Anterior cingulate cortex (tissue), 58 donors: ENCODE results near the gene NUP210.
A peak's percentile ranks its signal among the peaks of the same experiment; 100 is the strongest.

Experiments used
- DNase-seq, 58 donors: peaks; one replicate each; lab custom pipeline; 2025; lab: John Stamatoyannopoulos, UW

NUP210 gene

DNA sequence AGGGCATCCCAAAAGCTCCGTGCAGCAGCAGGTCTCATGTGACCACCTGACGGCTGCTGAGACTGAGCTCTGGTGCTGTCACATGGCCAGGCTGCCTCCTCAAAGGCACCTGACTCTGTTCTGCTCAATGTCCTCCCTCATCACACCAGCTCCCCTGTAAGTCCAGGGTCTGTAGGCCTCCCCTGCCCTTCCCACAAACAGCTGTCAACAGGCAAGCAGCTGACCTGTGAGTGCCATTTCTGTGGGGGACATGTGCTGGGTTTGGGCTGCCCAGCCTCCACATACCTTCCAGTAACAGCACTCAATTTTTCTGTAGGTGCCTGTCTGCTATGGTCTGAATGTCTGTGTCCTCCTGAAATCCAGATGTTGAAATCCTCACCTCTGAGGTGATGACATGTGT, 11.2 kb downstream of the NUP210 start:
- no peak for DNase-seq

- DNase-seq = no peak
These were observed 12.2 kb downstream of the NUP210 start for GRCh38 chr3:13407926-13408325.

- no peak for DNase-seq
These were observed 12.6 kb downstream of the NUP210 start for GRCh38 chr3:13407475-13407874.

DNA sequence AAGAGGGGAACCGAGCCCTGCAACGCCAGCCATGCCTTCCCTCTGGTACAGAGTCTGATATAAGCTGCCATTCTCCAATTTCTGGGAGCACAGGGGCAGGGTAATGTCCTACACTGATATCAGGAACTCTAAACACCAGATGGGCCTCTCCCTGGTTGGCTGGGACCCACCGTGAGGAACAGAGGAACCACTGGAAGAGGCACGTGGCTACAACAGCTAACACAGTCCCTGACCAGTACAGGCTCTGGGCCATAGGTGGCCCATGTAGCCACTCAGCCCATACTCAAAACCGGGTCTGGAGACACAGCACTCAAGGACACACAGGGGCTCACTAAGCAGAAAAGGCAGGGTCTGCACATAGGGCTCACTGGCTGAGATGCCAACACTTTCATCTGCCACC, 13.9 kb downstream of the NUP210 start:
- DNase-seq = no peak

DNA sequence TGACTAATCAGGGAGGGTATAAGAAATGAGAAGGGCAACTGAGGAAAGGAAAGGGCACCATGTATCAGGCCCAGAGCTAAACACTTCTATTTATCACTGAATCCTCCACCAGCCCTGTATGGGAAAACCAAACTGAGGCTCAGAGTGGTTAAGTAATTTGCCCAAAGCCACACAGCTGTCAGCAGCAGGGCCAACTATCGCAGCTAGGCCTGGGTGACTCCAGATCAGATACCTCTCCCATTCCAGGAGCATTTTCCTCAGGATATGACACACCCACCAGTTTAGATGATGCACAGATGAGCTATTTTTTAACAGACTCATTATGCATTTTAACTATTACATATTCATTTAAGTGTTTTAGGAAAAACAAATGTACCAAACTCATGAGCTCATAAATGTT, 14.5 kb downstream of the NUP210 start:
- DNase-seq = no peak

DNA sequence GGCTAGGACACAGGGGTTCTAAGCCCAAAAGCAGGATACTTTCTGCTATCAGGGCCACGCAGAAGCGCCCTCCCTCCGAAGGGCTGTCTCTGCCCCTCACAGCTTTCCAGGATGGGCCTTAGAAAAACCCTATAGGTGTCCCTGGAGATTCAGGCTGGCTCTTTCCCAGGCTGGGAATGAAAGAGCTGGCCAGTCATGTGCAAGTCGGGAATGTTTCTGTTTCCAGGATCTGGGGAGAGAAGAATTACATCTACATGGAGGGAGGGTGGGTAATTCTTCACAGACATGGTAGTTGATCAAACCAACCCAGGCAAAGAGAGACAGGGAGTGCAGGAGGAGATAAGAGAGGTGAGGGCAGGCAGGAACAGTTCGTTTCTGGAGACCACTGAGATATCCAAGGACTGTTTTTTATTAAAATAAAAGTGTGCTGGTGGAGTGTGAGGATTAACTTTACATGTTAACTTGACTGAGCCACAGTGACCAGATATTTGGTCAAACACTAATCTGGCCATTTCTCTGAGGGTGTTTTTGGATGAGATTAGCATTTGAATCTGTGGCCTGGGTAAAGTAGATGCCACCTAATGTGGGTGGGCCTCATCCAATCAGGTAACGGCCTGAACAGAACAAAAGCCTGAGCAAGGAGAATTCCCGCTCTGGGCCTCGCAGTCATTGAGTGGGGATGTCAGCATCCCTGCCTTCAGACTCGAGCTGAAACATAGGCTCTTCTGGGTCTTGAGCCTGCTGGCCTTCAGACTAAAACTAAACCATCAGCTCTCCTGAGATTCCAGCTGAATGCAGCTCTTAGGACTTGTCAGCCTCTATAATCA, 15.3 kb downstream of the NUP210 start:
- no peak for DNase-seq

GRCh38 chr3:13403847-13404246, 16.3 kb downstream of the NUP210 start:
- DNase-seq = no peak

DNA sequence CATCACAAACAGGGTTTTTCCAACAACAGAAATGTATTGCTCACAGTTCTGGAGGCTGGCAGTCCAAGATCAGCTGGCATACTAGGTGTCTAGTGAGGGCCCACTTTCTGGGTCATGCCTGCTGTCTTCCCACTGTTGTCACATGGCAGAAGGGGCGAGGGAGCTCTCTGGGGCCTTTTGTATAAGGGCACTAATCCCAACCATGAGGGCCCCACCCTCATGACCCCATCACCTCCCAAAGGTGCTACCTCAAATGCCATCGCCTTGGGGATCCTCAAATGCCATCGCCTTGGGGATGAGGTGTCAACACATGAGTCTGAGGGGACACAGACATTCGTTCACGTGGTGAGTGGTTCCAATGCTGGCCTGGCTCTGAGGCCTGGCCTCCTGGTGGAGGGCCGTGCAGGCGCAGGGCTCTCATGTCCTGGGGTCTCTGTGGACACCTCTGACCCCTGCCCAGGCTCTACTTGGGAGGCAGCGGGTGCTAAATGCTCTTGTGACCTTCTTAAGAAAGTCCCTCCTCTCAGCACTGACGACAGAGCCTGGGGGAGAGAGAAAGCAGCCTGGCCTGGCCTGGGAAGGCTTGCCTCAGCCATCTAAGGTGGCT, 16.8 kb downstream of the NUP210 start:
- DNase-seq = no peak

DNA sequence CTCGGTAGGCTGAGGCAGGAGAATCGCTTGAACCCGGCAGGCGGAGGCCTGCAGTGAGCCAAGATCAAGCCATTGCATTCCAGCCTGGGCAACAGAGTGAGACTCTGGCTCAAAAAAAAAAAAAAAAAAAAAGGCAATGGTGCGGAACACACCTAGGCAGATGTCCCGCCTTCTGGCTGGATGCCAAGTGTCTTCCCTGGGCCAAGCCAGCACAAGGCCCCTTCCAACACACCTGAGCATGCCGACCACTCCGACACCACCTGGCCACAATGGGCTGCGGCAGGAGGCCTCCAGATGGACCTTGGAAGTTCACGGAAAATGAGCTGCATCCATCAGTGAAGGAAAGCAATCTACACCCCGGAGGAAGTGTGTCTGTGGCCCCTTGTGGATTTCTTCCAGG, 19.0 kb downstream of the NUP210 start:
- no peak for DNase-seq

GRCh38 chr3:13400114-13400673, 19.9 kb downstream of the NUP210 start:
- DNase-seq = no peak

DNA sequence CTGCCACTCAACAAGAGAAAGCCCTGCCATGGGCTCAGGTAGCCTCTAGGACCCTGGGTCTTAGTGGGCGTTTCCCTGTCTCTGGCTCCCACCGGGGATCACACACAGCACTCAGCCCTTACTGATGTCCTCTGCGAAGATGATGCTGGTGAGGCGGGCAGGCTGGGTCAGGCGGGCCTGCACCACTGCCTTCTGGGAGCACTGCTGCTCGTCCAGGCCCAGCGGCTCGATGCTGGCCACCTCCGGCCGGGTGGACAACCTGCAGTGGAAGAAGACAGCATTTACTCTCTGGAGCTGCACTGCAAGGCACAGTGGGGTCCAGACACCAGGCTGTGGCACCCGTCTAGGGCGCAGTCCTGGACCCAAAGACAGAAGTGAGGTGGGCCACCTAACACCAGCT, 20.5 kb downstream of the NUP210 start:
- no peak for DNase-seq

- no peak for DNase-seq
These were observed 22.8 kb downstream of the NUP210 start for GRCh38 chr3:13397316-13397715.

DNA sequence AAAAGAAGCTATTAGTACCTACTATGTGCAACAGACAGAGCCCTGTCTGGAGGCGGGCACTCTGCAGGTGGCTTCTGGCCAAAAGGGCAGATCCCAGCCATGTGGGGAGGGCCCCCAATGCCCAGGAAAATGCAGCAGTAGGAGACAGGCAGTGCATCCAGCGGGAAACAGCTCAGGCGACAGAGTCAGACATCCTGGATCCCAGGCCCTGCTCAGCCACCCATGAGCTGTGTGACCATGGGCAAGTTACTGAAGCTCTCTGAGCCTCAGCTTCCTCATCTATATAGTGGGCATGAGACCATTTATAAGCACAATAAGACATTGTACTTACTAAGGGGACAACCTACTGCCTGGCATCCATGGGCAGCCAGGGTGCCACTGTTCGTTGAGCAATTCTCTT, 25.8 kb downstream of the NUP210 start:
- DNase-seq = no peak

DNA sequence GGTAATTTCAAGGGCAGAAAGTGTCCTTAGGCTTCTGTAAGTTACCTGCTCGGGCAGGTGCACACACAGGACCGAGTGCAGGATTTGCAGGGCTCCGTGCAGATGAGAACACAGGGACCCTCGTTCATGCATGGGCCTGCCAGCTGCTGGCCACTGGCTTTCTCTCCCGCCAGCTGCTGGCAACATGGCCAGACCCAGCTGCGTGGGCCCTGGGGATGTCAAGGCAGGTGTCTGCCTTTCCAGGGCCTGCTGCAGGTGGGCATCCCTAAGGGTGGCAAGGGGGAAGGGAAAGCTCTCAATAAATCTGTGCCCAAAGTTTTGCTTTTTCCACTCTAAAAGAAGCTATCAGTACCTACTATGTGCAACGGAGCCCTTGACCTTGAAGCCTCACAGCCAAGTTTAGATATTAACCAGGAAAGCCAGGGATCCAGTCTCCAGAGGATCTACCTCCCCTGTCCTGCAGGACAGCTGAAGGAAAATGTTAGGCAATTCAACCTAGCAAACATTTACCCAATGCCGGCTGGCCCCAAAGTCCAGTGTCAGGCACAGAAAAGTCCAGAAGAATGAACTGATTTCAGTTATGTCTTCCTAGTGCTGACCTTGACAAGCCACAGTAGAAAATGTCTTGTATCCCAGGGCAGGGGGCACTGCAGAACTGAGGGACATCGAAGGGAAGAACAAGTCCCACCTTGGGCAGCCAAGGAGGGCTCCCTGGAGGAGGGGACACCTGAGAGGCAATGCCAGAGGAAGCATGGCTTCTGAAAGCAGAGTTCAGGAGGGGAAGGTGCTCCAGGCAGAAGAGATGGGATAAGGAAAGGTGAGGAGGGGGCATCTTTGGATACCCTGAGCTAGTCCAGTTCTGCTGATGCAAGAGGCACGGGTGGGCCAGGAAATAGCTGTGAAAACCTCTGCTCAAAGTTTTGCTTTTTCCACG, 26.4 kb downstream of the NUP210 start:
- DNase-seq = no peak

GRCh38 chr3:13391308-13391707, 28.8 kb downstream of the NUP210 start:
- DNase-seq = no peak

DNA sequence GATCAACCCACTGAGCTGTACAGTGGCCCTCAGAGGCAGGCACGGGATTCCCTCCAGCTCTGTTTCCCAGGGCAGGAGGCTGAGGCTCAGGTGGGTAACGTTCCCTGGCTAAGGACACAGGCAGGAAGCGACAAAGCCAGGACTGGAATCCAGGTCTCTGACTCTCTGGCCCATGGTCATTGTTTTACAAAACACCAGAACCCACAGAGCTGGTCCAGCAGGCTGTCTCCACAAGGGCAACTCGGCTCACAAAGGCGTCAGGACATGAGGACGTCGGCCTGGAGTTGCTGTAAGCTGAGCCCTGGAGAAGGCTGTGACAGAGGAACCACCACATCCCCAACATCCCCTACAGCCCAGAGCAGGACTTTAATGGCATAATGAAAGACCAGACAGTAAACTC, 30.7 kb downstream of the NUP210 start:
- DNase-seq = no peak

DNA sequence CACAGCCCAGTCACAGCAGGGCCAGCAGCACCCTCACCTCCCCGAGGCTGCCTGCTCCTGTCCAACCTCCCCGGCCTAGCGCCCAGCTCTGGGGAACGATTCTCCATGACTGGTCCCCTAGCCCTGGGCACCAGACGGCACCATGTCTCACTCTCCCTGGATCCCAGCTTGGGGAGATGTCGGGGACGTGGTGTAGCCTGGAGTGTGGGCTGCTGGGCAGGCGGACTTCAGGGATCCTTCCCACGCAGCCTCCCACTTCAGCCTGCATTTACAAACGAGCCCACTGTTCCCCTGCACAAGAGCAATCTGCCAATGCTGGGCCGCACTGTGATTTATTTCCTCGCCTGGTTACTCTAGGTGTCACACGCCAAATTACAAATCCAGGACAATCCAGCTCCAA, 31.3 kb downstream of the NUP210 start:
- peak in 1 of 58 donors; percentile 6 for DNase-seq

DNA sequence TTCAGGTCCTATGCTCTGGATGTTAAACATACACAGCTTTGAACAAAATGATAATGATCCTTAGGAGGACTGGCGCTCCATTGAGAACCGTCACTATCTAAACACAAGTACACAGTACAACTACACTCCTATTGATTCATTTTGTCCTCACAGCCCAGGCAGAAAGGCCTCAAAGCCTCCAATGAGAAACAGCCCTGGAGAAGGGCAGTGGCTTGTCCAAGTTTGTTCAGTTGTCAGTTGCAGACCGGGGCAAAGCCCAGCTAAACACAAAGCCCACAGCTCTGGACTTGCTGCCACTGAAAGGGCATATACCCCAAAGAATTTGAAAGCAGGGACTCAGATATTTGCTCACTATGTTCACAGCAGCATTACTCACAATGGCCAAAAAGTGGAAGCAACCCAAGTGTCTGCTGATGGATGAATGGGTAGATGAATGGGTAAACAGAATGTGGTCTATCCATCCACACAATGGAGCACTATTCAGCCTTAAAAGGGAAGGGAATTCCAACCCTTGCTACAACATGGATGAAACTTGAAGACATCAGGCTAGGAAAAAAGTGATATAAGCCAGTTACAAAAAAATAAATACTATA, 34.7 kb downstream of the NUP210 start:
- peak in 9 of 58 donors; percentile 4 to 58 (median 19) for DNase-seq

DNA sequence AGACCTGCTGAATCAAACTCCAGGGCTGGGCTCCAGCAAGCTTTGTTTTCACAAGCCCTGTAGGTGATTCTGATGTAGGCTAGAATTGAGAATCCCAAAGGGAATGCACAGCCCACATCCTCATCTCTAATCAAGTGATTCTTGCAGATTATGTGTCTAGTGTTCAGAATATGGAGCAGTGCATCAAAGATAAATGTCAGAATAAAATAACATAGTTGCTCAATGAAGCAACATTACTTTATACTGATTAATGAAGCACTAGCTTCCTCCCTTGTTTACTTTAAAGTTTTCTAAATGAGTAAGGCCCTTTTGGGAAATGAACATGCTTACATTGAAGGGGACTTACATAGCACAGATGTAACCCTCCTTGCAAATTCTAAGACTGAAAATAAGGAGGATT, 39.2 kb downstream of the NUP210 start:
- no peak for DNase-seq

DNA sequence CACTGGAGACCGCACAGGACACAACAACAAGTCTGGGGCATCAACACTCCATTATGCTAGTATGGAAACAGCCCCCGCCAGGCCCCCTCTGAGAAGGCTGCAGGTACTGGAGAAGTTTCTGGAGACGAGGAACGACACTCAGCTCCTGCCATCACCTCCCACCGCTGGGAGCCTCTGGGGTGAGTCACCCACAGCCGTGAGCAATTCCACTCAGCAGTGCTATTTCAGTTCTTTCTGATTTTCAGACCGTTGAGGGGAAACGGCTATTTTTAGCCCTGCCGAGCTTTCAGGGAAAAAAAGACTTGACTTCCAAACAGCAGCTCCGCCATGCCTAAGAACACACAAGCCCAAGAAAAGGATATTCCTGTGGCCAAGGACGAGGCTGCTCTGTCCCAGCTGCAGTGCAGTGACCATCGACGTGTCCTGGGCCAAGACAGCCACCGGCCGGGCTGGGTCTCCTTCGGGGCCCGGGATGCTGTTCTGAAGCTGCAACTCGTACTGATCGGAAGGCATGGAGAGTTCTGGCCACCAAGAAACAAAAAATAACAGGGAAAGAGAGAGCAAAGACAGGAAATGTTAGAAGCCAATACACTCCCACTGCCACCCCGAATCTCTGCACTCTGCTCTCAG, 40.8 kb downstream of the NUP210 start:
- peak in 41 of 58 donors; percentile 7 to 81 (median 35) for DNase-seq
